Inferior parietal cortex (tissue), 1 donor: ENCODE measurements around the gene CTSG.
"Not testable (repeated sequence)": the region's sequence is repeated elsewhere in the genome, so short reads cannot be mapped to it uniquely, and the experiment has no call there.

Experiments
- DNase-seq: peaks from one replicate; pipeline ENCODE4 v3.0.0-alpha.2; 2016; ENCODE audit errors: extremely low spot score

CTSG gene

DNA sequence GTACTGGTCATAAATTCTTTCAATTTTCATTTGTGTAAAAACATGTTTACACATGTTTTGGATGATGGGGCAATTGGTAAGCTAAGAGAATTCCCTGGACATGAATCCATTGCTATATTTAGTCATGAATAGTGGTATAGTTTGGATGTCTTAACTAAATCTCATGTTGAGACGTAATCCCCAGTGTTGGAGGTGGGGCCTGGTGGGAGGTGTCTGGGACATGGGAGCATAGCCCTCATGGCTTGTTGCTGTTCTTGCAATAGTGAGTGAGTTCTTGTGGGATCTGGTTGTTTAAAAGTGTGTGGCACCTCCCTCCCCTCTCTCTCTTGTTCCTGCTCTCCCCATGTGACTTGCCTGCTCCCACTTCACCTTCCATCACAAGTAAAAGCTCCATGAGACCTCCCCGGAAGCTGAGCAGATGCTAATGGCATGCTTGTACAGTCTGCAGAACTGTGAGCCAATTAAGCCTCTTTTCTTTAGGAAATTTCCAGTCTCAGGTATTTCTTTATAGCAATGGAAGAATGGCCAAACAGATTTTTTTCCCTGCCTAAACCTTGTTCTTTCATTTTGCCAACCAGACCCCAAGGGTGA, 33.6 kb downstream of the CTSG start:
- DNase-seq, result no peak

DNA sequence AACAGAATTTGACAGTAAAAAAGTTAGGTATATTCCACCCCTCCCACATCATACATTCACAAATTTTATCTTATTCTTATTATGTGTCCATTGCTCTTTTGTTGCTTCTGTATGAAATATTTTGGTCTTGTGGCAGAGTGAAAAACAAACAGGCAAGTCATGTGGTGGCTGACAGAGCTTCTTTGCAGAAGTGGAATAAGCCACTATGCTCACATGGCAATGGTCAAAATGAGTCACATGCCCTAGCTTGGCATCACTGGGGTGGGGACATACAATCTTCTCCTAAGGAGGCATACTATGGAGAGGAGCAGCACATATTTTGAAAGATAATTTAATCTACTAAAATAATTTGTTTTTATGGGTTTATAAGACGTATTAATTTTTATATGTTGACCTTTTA, 40.3 kb downstream of the CTSG start:
- no peak for DNase-seq

DNA sequence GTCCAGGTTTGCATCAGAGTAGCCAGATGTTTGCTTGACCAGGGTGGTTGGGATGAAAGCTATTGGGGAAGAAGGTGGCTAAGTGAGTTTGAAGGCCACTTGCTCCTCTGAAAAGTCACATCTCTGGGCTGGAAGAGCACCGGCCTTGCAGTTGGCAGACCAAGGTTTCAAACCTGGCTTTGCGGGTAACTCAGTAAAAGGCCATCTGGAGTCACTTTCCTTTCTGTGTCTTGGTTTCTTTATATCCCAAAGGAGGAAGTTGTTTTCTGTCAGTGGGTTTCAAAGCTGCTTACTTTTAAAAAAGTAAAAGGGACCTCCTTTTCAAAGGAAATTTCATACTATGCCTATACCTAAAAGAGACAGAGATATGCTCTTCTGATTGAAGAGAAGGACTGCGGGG, 41.8 kb downstream of the CTSG start:
- no peak for DNase-seq

DNA sequence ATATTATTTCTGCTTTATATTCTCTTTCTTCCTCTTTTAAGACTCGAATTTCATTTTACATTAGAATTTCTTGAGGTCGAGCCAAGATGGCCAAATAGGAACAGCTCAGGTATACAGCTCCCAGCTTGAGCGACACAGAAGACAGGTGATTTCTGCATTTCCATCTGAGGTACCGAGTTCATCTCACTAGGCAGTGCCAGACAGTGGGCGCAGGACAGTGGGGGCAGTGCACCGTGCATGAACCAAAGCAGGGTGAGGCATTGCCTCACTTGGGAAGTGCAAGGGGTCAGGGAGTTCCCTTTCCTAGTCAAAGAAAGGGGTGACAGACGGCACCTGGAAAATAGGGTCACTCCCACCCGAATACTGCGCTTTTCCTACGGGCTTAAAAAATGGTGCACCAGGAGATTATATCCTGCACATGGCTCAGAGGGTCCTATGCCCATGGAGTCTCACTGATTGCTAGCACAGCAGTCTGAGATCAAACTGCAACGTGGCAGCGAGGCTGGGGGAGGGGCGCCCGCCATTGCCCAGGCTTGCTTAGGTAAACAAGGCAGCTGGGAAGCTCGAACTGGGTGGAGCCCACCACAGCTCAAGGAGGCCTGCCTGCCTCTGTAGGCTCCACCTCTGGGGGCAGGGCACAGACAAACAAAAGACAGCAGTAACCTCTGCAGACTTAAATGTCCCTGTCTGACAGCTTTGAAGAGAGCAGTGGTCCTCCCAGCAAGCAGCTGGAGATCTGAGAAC, 50.0 kb downstream of the CTSG start:
- not testable (repeated sequence) for DNase-seq
